ENCODE measurements around the gene SPRTN.

DNA sequence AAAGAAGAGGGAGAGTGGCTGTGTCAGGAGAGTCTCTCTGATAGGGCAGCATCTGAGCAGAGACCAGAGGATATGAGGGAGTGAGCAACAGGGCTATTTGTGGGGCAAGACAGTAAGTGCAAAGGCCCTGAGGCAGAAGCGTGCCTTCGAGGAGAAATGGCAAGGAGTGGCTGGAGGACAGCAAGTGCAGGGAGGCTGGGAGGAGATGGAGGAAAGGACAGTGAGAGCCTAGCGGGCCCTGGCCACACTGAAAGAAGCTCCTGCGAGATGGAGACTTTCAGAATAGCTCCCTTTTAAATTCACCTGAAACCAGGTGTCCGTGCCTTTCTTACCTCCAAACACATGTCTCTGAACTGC, 25.7 kb upstream of the SPRTN start:
- TF ChIP-seq, protein P1, sequence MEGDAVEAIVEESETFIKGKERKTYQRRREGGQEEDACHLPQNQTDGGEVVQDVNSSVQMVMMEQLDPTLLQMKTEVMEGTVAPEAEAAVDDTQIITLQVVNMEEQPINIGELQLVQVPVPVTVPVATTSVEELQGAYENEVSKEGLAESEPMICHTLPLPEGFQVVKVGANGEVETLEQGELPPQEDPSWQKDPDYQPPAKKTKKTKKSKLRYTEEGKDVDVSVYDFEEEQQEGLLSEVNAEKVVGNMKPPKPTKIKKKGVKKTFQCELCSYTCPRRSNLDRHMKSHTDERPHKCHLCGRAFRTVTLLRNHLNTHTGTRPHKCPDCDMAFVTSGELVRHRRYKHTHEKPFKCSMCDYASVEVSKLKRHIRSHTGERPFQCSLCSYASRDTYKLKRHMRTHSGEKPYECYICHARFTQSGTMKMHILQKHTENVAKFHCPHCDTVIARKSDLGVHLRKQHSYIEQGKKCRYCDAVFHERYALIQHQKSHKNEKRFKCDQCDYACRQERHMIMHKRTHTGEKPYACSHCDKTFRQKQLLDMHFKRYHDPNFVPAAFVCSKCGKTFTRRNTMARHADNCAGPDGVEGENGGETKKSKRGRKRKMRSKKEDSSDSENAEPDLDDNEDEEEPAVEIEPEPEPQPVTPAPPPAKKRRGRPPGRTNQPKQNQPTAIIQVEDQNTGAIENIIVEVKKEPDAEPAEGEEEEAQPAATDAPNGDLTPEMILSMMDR (IDR thresholded peaks at IDR 0.05) = no peak
- no peak for TF ChIP-seq TEAD4 (IDR thresholded peaks at IDR 0.05; ENCODE audit: borderline replicate concordance, insufficient read depth)
- no peak for TF ChIP-seq GABPA (IDR thresholded peaks at IDR 0.05; ENCODE audit: low read depth)
- no peak for TF ChIP-seq CHD2 (IDR thresholded peaks at IDR 0.05; ENCODE audit: low read length, partially characterized antibody)
- no peak for TF ChIP-seq POLR2AphosphoS5 (IDR thresholded peaks at IDR 0.05; ENCODE audit: low read depth, low read length)
- TF ChIP-seq, protein P2, sequence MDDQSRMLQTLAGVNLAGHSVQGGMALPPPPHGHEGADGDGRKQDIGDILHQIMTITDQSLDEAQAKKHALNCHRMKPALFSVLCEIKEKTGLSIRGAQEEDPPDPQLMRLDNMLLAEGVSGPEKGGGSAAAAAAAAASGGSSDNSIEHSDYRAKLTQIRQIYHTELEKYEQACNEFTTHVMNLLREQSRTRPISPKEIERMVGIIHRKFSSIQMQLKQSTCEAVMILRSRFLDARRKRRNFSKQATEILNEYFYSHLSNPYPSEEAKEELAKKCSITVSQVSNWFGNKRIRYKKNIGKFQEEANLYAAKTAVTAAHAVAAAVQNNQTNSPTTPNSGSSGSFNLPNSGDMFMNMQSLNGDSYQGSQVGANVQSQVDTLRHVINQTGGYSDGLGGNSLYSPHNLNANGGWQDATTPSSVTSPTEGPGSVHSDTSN (IDR thresholded peaks at IDR 0.05) = no peak
- TF ChIP-seq NRF1 (IDR thresholded peaks at IDR 0.05; ENCODE audit: low read depth, low read length) = no peak
- no peak for TF ChIP-seq YY1 (IDR thresholded peaks at IDR 0.05; ENCODE audit: low read depth)
- TF ChIP-seq RAD21 (IDR thresholded peaks at IDR 0.05; ENCODE audit: low read length) = no peak
- TF ChIP-seq FOXM1 (IDR thresholded peaks at IDR 0.05; ENCODE audit: low read depth) = no peak
- TF ChIP-seq, protein P3, sequence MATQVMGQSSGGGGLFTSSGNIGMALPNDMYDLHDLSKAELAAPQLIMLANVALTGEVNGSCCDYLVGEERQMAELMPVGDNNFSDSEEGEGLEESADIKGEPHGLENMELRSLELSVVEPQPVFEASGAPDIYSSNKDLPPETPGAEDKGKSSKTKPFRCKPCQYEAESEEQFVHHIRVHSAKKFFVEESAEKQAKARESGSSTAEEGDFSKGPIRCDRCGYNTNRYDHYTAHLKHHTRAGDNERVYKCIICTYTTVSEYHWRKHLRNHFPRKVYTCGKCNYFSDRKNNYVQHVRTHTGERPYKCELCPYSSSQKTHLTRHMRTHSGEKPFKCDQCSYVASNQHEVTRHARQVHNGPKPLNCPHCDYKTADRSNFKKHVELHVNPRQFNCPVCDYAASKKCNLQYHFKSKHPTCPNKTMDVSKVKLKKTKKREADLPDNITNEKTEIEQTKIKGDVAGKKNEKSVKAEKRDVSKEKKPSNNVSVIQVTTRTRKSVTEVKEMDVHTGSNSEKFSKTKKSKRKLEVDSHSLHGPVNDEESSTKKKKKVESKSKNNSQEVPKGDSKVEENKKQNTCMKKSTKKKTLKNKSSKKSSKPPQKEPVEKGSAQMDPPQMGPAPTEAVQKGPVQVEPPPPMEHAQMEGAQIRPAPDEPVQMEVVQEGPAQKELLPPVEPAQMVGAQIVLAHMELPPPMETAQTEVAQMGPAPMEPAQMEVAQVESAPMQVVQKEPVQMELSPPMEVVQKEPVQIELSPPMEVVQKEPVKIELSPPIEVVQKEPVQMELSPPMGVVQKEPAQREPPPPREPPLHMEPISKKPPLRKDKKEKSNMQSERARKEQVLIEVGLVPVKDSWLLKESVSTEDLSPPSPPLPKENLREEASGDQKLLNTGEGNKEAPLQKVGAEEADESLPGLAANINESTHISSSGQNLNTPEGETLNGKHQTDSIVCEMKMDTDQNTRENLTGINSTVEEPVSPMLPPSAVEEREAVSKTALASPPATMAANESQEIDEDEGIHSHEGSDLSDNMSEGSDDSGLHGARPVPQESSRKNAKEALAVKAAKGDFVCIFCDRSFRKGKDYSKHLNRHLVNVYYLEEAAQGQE (IDR thresholded peaks at IDR 0.05; ENCODE audit: low read depth, low read length) = no peak
- TF ChIP-seq, protein P4, sequence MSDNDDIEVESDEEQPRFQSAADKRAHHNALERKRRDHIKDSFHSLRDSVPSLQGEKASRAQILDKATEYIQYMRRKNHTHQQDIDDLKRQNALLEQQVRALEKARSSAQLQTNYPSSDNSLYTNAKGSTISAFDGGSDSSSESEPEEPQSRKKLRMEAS (IDR thresholded peaks at IDR 0.05; ENCODE audit: low read depth) = no peak
- TF ChIP-seq, protein P5, sequence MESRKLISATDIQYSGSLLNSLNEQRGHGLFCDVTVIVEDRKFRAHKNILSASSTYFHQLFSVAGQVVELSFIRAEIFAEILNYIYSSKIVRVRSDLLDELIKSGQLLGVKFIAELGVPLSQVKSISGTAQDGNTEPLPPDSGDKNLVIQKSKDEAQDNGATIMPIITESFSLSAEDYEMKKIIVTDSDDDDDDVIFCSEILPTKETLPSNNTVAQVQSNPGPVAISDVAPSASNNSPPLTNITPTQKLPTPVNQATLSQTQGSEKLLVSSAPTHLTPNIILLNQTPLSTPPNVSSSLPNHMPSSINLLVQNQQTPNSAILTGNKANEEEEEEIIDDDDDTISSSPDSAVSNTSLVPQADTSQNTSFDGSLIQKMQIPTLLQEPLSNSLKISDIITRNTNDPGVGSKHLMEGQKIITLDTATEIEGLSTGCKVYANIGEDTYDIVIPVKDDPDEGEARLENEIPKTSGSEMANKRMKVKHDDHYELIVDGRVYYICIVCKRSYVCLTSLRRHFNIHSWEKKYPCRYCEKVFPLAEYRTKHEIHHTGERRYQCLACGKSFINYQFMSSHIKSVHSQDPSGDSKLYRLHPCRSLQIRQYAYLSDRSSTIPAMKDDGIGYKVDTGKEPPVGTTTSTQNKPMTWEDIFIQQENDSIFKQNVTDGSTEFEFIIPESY (IDR thresholded peaks at IDR 0.05; ENCODE audit: borderline replicate concordance, low read depth) = no peak
